Measurements from ENCODE around the gene TTC7B. TPM values are rescaled to one million over a fixed set of nuclear protein-coding genes. Genes with fewer than 3 reads are reported as not detected.

The TTC7B gene
- total and polyA plus RNA-seq, 2 of the 8 experiments (the other 6 are each of a cell fraction or from before 2014, with no cell fraction given) = 23.7 to 34.0 TPM

DNA sequence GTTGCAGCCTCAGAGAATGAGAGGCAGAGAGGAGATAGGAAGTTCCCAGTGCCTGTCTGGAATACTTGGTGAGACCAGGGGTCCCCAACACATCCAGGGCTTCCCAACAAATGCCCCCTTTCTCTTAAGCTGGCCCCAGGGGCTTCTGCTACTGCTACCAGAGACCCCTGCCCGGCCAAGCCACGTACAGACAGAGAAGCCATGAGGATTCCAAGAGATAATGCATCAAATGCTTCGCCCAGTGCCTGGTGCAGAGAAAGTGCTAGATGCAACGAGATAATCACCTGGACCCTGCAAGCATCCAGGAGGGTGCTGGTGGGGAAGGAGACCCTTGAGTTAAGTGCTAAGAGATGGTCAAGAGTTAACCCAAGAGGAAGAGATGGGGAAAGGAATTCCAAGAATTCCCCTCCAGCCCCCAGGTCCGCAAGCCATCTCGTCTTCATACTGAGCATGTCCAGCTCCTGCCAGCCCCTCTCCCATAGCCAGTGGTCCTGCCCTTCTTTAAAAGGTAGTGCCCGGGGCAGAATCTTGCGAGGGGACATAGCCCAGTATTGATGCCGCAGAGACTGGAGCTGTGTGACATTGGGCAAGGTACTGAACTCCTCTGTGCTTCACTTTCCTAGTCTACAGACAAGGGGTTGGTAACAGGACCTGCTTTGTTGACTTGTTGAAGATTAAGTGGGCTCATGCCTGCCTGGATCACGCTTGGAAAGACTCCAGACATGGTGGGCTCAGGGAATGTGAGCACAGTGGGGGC, 316.1 kb downstream of the TTC7B start:
- no peak for DNase-seq (ENCODE audit: low read depth in 1 of 2, low spot score in 2 of 2)
- WGBS, 2 experiments (ENCODE audit: extremely low coverage in 1 of 2, insufficient coverage in 1 of 2, insufficient read length in 1 of 2, insufficient replicate concordance in 2 of 2, low coverage in 1 of 2, low lambda C conversion rate in 2 of 2, missing lambda C conversion rate in 1 of 2) = 80% methylated on average over 10 of the region's 10 CpGs; no CpG with 5 or more reads in 1 of the 2 experiments
- CTCF ChIA-PET (ENCODE audit: partially characterized antibody) = interaction anchor here (0.8 to 1.8 kb wide), 7 partner anchors 8 to 257 kb away, joined by 3 to 6 read pairs (median 3); no protein-coding TSS in a partner anchor

More for the DNA sequence above, 316.1 kb downstream of the TTC7B start:
- Histone ChIP-seq H2BK15ac (ENCODE audit: low read length) (peak overlapping the region; percentile 65; the same call in 1 of the 2 replicates), H4K91ac (replicated peaks; ENCODE audit: insufficient read length, low read length) (peak overlapping the region; percentile 72), H3K23ac (ENCODE audit: insufficient read length) (no peak overlapping the region), H2BK120ac (replicated peaks; ENCODE audit: low read depth, low read length) (peak overlapping the region; percentile 35), H3K9ac (replicated peaks in 1 of 4; ENCODE audit: extremely low read depth in 1 of 4, low read depth in 3 of 4, low read length in 3 of 4) (no peak overlapping the region), H3K4me3 (ENCODE audit: extremely low read depth in 1 of 4, insufficient read depth in 2 of 4, low read depth in 3 of 4, low read length in 4 of 4) (no peak overlapping the region), H3K18ac (ENCODE audit: extremely low read depth, low read length) (peak overlapping the region; percentile 88), H2BK12ac (ENCODE audit: low read depth, low read length) (peak overlapping the region; percentile 97; the same call in 1 of the 2 replicates), H3K4me1 (replicated peaks in 1 of 4; ENCODE audit: control insufficient read depth in 3 of 4, insufficient read depth in 4 of 4, low read length in 3 of 4) (peaks cover 3 to 18% (median 10%) of the 10 kb centered on the region in 4 experiments; a peak in 6 of 7 replicates), H2AFZ (ENCODE audit: low read length) (no peak overlapping the region), H3K14ac (ENCODE audit: insufficient read length) (no peak overlapping the region), H3K23me2 (ENCODE audit: low read depth, low read length) (no peaks in the 10 kb centered on the region; the same call in 1 of the 2 replicates), H4K5ac (ENCODE audit: insufficient read length, low read depth, low read length) (no peak overlapping the region), H4K20me1 (replicated peaks in 1 of 2; ENCODE audit: control insufficient read depth in 1 of 2, insufficient read depth in 2 of 2, low read length in 2 of 2) (no peaks in the 10 kb centered on the region), H3K9me3 (ENCODE audit: insufficient read depth in 2 of 2, low read depth in 1 of 2, low read length in 1 of 2) (no peaks in the 10 kb centered on the region), H3K56ac (replicated peaks; ENCODE audit: insufficient read length, low read depth, low read length) (no peak overlapping the region), H3K36me3 (ENCODE audit: control insufficient read depth in 2 of 4, insufficient read depth in 4 of 4, low read length in 3 of 4) (no peaks in the 10 kb centered on the region), H4K8ac (ENCODE audit: extremely low read depth, insufficient read depth, low read length) (no peak overlapping the region), H3K27ac (ENCODE audit: low read depth, low read length) (no peak overlapping the region), H2BK20ac (ENCODE audit: low read length) (peak overlapping the region; percentile 87; the same call in 1 of the 2 replicates), H3K4me2 (ENCODE audit: insufficient read depth in 1 of 2, low read depth in 2 of 2, low read length in 2 of 2) (peak overlapping the region in 1 of 2 experiments; percentile 29; a peak in 1 of 4 replicates), H3K79me2 (ENCODE audit: control insufficient read depth in 1 of 2, insufficient read depth in 2 of 2, low read length in 2 of 2) (no peaks in the 10 kb centered on the region), H3K4ac (replicated peaks; ENCODE audit: insufficient read length, low read depth, low read length) (no peak overlapping the region), H3K79me1 (ENCODE audit: low read depth, low read length) (no peaks in the 10 kb centered on the region), H2AK5ac (ENCODE audit: low read depth, low read length) (peak overlapping the region; percentile 75; the same call in 1 of the 2 replicates), H3K27me3 (replicated peaks in 1 of 4; ENCODE audit: control insufficient read depth in 3 of 4, extremely low read depth in 1 of 4, insufficient read depth in 3 of 4, low read length in 3 of 4) (no peaks in the 10 kb centered on the region), H2BK5ac (ENCODE audit: low read depth, low read length) (peak overlapping the region; percentile 73; the same call in 1 of the 2 replicates)
- TF ChIP-seq POLR2AphosphoS5 (IDR thresholded peaks at IDR 0.05; ENCODE audit: low read depth, low read length) (no peak), TEAD4 (IDR thresholded peaks at IDR 0.05; ENCODE audit: low read depth, low read length) (peak; percentile 85)
- FAIRE-seq = no peak
- POLR2A ChIA-PET (ENCODE audit: partially characterized antibody) = interaction anchor here (1.1 to 1.5 kb wide), 4 partner anchors 10 to 101 kb away, joined by 3 to 5 read pairs (median 4); no protein-coding TSS in a partner anchor
